OCI-LY1 (cell line): ENCODE measurements around the gene ANXA3.

Experiments
- H2AFZ ChIP-seq: fragments of 200-600 bp; sonication (generic), shearing (Covaris generic); 2 replicates; pipeline ENCODE4 v1.6.0; 2014; ENCODE audit warnings: antibody characterized with exemption, mild to moderate bottlenecking, low read length
- H3F3A ChIP-seq: fragments of 200-600 bp; sonication (generic), shearing (Covaris generic); 2 replicates; pipeline ENCODE4 v1.6.0; 2014; ENCODE audit warnings: mild to moderate bottlenecking, antibody characterized with exemption, low read length, moderate library complexity; ENCODE audit not compliant: insufficient read depth
- H3K27ac ChIP-seq: fragments of 200-600 bp; sonication (generic); 2 replicates; pipeline ENCODE4 v1.5.1; 2014; ENCODE audit warnings: low read length, mixed run types, mild to moderate bottlenecking, low read depth; ENCODE audit not compliant: poor library complexity, severe bottlenecking
- H3K27me3 ChIP-seq: fragments of 200-600 bp; sonication (generic); 2 replicates; pipeline ENCODE4 v1.6.0; 2014; ENCODE audit warnings: antibody characterized with exemption, mild to moderate bottlenecking, low read length, moderate library complexity; ENCODE audit not compliant: insufficient read depth
- H3K36me3 ChIP-seq: fragments of 200-600 bp; sonication (generic); 2 replicates; pipeline ENCODE4 v1.6.1; 2014; ENCODE audit warnings: mild to moderate bottlenecking, antibody characterized with exemption, low read length, moderate library complexity, mixed read lengths; ENCODE audit not compliant: insufficient read depth
- H3K4me1 ChIP-seq: fragments of 200-600 bp; sonication (generic); 2 replicates; pipeline ENCODE4 v1.5.1; 2014; ENCODE audit warnings: mild to moderate bottlenecking, low read length, moderate library complexity; ENCODE audit not compliant: insufficient read depth, severe bottlenecking
- H3K4me2 ChIP-seq: fragments of 200-600 bp; sonication (generic), shearing (Covaris generic); 2 replicates; pipeline ENCODE4 v1.6.1; 2014; ENCODE audit warnings: low read length
- H3K4me3 ChIP-seq: fragments of 200-600 bp; sonication (generic); 2 replicates; pipeline ENCODE4 v1.5.1; 2014; ENCODE audit warnings: low read length, low read depth, mild to moderate bottlenecking, mixed read lengths; ENCODE audit not compliant: poor library complexity, severe bottlenecking
- H3K79me2 ChIP-seq: fragments of 200-600 bp; shearing (Covaris generic); 2 replicates; pipeline ENCODE4 v1.6.1; 2016; ENCODE audit warnings: mixed run types, low read length, mixed read lengths; ENCODE audit not compliant: insufficient read depth
- H3K9ac ChIP-seq: fragments of 200-600 bp; sonication (generic), shearing (Covaris generic); 2 replicates; pipeline ENCODE4 v1.6.1; 2014; ENCODE audit warnings: mild to moderate bottlenecking, low read length, mixed read lengths
- H3K9me2 ChIP-seq: fragments of 200-600 bp; sonication (generic), shearing (Covaris generic); 2 replicates; pipeline ENCODE4 v1.6.1; 2014; ENCODE audit warnings: low read depth, mild to moderate bottlenecking, low read length, mixed read lengths
- H3K9me3 ChIP-seq: fragments of 200-600 bp; shearing (Covaris generic); 2 replicates; pipeline ENCODE4 v1.6.1; 2014; ENCODE audit warnings: low read length, mixed read lengths
- H4K20me1 ChIP-seq: fragments of 200-600 bp; sonication (generic), shearing (Covaris generic); 2 replicates; pipeline ENCODE4 v1.6.0; 2016; ENCODE audit warnings: mild to moderate bottlenecking, low read length; ENCODE audit not compliant: insufficient read depth
- EZH2 ChIP-seq: fragments of 200-600 bp; sonication (generic), shearing (Covaris generic); IDR thresholded peaks from 2 replicates; pipeline ENCODE4 v1.8.0; 2017; ENCODE audit warnings: borderline replicate concordance, mixed run types, mild to moderate bottlenecking, antibody characterized with exemption, low read length, moderate library complexity, mixed read lengths
- TF ChIP-seq, protein P1 (sequence below): fragments of 200-600 bp; sonication (generic), shearing (Covaris generic); IDR thresholded peaks from 2 replicates; pipeline ENCODE4 v1.5.1; 2017; ENCODE audit warnings: mild to moderate bottlenecking, antibody characterized with exemption, low read length, moderate library complexity, mixed read lengths

The ANXA3 gene

DNA sequence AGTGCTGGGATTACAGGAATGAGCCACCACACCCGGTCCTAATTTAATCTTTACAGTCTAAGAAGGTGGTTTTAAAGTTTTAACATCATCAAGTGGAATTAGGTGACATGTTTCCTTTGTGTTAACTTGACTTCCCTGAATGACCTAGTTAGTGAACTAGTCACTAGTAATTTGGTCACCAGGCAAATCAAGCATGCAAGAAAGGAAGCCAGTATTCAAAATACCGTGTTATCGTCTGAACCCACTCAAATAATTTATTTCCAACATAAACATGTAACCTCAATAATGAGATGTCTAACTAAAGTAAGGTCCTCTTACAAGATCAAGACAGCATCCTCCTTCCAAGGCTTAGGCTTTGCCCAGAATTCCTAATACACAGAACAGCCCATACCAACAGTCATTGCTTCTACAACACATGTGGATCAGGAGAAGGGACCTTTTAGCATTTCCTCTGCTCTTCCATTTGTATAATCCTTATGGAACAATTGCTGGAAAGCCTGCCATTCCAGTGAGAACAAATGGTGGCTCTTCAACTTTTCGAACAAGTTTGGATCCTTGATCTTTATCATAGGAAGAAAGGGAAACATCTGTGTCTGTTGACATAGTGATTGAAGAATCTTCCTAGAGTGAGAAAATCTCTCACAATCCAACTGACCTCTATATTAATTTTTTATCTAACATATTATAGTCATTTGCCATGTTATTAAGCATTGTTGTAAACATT is 97.2 kb downstream of the ANXA3 start:
- Histone ChIP-seq H3K79me2 (no peaks in the 10 kb centered on the region), H4K20me1 (no peaks in the 10 kb centered on the region), H3K9ac (no peak overlapping the region), H3K9me3 (no peaks in the 10 kb centered on the region), H3F3A (no peaks in the 10 kb centered on the region), H3K27me3 (no peaks in the 10 kb centered on the region), H3K4me3 (no peak overlapping the region), H3K4me1 (no peaks in the 10 kb centered on the region), H3K27ac (no peak overlapping the region), H3K36me3 (no peaks in the 10 kb centered on the region), H2AFZ (no peak overlapping the region), H3K4me2 (no peak overlapping the region), H3K9me2 (no peaks in the 10 kb centered on the region)
- TF ChIP-seq, protein P1, sequence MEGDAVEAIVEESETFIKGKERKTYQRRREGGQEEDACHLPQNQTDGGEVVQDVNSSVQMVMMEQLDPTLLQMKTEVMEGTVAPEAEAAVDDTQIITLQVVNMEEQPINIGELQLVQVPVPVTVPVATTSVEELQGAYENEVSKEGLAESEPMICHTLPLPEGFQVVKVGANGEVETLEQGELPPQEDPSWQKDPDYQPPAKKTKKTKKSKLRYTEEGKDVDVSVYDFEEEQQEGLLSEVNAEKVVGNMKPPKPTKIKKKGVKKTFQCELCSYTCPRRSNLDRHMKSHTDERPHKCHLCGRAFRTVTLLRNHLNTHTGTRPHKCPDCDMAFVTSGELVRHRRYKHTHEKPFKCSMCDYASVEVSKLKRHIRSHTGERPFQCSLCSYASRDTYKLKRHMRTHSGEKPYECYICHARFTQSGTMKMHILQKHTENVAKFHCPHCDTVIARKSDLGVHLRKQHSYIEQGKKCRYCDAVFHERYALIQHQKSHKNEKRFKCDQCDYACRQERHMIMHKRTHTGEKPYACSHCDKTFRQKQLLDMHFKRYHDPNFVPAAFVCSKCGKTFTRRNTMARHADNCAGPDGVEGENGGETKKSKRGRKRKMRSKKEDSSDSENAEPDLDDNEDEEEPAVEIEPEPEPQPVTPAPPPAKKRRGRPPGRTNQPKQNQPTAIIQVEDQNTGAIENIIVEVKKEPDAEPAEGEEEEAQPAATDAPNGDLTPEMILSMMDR = no peak
- TF ChIP-seq EZH2 = no peak

DNA sequence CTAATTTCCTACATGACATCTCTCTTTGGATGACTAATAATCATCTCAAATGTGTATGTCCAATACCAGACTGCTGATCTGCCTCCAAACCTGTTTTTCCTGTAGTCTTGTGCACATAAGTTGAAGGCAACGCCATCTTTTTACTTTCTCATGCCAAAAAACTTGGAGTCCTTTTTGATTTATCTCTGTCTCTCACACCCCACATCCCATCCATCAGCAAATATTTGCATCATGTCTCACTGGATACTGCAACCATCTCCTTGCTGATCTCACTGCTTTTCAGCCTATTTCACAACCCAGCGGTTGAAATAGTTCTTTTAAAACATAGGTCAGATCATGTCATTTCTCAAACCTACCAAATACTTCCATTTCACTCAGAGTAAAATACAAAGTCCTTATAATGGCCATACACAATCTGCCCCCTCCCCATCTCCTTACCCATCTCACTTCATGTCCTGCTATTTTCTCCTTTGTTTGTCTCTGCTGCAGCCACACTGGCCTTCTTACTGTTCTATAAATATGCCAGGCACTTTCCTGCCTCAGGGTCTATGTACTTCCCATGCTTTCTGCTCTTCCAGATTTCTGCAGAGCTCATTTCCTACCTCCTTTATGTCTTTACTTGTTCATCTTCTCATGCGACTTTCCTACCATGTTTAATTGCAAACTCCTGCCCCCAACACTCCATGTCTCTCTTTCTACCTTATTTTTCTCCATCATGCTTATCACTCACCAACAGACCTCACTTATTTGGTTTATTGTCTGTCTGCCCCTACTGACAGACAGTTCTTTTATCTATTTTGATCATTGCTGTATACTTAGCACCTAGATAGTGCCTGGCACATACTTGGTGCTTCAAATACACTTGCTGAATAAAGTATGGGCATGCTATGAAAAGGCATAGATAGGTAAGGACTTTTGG is 98.8 kb downstream of the ANXA3 start:
- Histone ChIP-seq H2AFZ (no peak overlapping the region), H3K4me1 (no peaks in the 10 kb centered on the region), H3K79me2 (no peaks in the 10 kb centered on the region), H4K20me1 (no peaks in the 10 kb centered on the region), H3K27ac (no peak overlapping the region), H3K4me2 (no peak overlapping the region), H3F3A (no peaks in the 10 kb centered on the region), H3K9me2 (no peaks in the 10 kb centered on the region), H3K9ac (no peak overlapping the region), H3K27me3 (no peaks in the 10 kb centered on the region), H3K36me3 (no peaks in the 10 kb centered on the region), H3K4me3 (no peak overlapping the region), H3K9me3 (no peaks in the 10 kb centered on the region)
- TF ChIP-seq EZH2 = no peak
- TF ChIP-seq, protein P1 = no peak

DNA sequence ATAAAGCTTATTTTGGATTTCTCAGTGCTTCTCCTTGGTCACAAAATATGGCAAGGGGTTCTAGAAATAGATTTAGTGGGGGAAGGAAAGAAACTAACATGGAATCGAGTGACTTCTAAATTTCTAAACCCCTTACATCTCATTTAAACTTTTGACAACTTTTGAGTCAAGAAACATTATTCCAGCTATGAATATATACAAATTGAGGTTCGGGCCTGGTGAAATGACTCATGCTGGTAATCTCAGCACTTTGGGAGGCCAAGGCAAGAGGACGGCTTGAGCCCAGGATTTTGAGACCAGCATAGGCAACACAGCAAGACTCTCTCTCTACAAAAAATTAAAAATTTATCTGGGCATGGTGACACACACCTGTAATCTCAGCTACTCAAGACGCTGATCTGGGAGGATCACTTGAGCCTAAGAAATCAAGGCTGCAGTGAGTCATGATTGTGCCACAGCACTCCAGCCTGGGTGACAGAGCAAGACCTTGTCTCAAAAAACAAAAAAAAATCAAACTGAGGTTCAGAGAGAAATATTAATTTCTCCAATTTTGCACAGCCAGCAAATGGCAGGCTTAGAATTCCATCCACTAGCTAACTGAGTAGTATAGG is 99.8 kb downstream of the ANXA3 start:
- no peaks in the 10 kb centered on the region for H3F3A ChIP-seq
- no peaks in the 10 kb centered on the region for H3K79me2 ChIP-seq
- no peaks in the 10 kb centered on the region for H3K36me3 ChIP-seq
- no peak overlapping the region for H3K4me2 ChIP-seq
- H3K4me3 ChIP-seq = no peak overlapping the region
- TF ChIP-seq, protein P1 = no peak
- TF ChIP-seq EZH2 = no peak
- no peaks in the 10 kb centered on the region for H3K4me1 ChIP-seq
- H2AFZ ChIP-seq = no peak overlapping the region
- no peak overlapping the region for H3K27ac ChIP-seq
- no peaks in the 10 kb centered on the region for H3K9me2 ChIP-seq
- H4K20me1 ChIP-seq = no peaks in the 10 kb centered on the region
- no peaks in the 10 kb centered on the region for H3K27me3 ChIP-seq
- H3K9me3 ChIP-seq = no peaks in the 10 kb centered on the region
- no peak overlapping the region for H3K9ac ChIP-seq
